Right ventricle myocardium superior (tissue), 1 donor: ENCODE results near the gene C6. TPM values are rescaled to one million over a fixed set of nuclear protein-coding genes. Genes with fewer than 3 reads are reported as not detected.
"Not testable (repeated sequence)": the region's sequence is repeated elsewhere in the genome, so short reads cannot be mapped to it uniquely, and the experiment has no call there.

Experiments
- ATAC-seq: fragments of 200-7000 bp; cut with Tn5 transposase; one replicate; pipeline ENCODE4 v1.9.1; 2020; ENCODE audit warnings: mild to moderate bottlenecking; ENCODE audit not compliant: poor library complexity
- DNase-seq: peaks from one replicate; pipeline ENCODE4 v3.0.0-alpha.2; 2020
- intact Hi-C: fragments of 100-400 bp; cut with DNase I; formaldehyde crosslinking; loops from one replicate; pipeline ENCODE4 v1.11.2; 2022
- total RNA-seq: library from RNA; stranded (reverse); fragmentation: NEBNext Ultra II Directional; extraction: Animal tissue kit (Norgen Biotek cat#: 25700); gene quantifications from one replicate; pipeline ENCODE4 v1.2.1, GENCODE V29; 2021
- donor health status: DM: no; HTN: yes; CAD: no; lungs with severe emphysema.

Gene C6
- total RNA-seq, 1 donor from 2014 or later: 90.3 TPM

- ATAC-seq: no peak
- intact Hi-C loops: no loop called here
Observed at GRCh38 chr5:41203033-41203432, 10.3 kb downstream of the C6 start.

GRCh38 chr5:41201082-41201772, 12.1 kb downstream of the C6 start:
- no peak for DNase-seq
- intact Hi-C loops: no loop called here
- no peak for ATAC-seq

More at GRCh38 chr5:41203033-41203432, 10.3 kb downstream of the C6 start:
- DNase-seq: no peak

- ATAC-seq: no peak
- DNase-seq: no peak
- intact Hi-C loops: no loop called here
Observed at GRCh38 chr5:41200506-41200905, 12.8 kb downstream of the C6 start.

GRCh38 chr5:41199660-41200059, 13.7 kb downstream of the C6 start:
- ATAC-seq: peak; percentile 65

GRCh38 chr5:41196197-41196596, 17.1 kb downstream of the C6 start:
- intact Hi-C loops: loop anchor here (10.0 kb wide), 1 partner anchor 329 kb away; no protein-coding TSS in a partner anchor
- ATAC-seq (no peak), DNase-seq (no peak)

More at GRCh38 chr5:41199660-41200059, 13.7 kb downstream of the C6 start:
- intact Hi-C loops: loop anchor here (10.0 kb wide), 1 partner anchor 325 kb away; no protein-coding TSS in a partner anchor
- no peak for DNase-seq

- ATAC-seq: no peak
- DNase-seq: no peak
- intact Hi-C loops: loop anchor here (10.0 kb wide), 1 partner anchor 330 kb away; no protein-coding TSS in a partner anchor
Observed at GRCh38 chr5:41195228-41195627, 18.1 kb downstream of the C6 start.

- intact Hi-C loops: loop anchor here (10.0 kb wide), 1 partner anchor 330 kb away; no protein-coding TSS in a partner anchor
- no peak for DNase-seq
Observed at GRCh38 chr5:41194339-41194738, 19.0 kb downstream of the C6 start.

GRCh38 chr5:41193456-41194205, 19.7 kb downstream of the C6 start:
- intact Hi-C loops: loop anchor here (10.0 kb wide), 1 partner anchor 331 kb away; no protein-coding TSS in a partner anchor
- DNase-seq: peak; percentile 99
- peak; percentile 98 for ATAC-seq

More at GRCh38 chr5:41194339-41194738, 19.0 kb downstream of the C6 start:
- ATAC-seq: peak; percentile 10

GRCh38 chr5:41191249-41191648, 22.1 kb downstream of the C6 start:
- ATAC-seq (no peak), DNase-seq (no peak)
- intact Hi-C loops: loop anchor here (10.0 kb wide), 1 partner anchor 334 kb away; no protein-coding TSS in a partner anchor

GRCh38 chr5:41186143-41186542, 27.2 kb downstream of the C6 start:
- DNase-seq: no peak
- intact Hi-C loops: no loop called here
- peak; percentile 53 for ATAC-seq

- DNase-seq, intact Hi-C loops: not testable (repeated sequence)
- ATAC-seq: peak; percentile 35
Observed at GRCh38 chr5:41183331-41183730, 30.0 kb downstream of the C6 start.

- ATAC-seq (no peak), DNase-seq (no peak)
- intact Hi-C loops: no loop called here
Observed at GRCh38 chr5:41182666-41183065, 30.7 kb downstream of the C6 start.

- DNase-seq (no peak), ATAC-seq (peak; percentile 20)
- intact Hi-C loops: no loop called here
Observed at GRCh38 chr5:41181691-41182564, 31.4 kb downstream of the C6 start.

GRCh38 chr5:41176952-41177351, 36.4 kb downstream of the C6 start:
- DNase-seq: no peak
- peak; percentile 71 for ATAC-seq
- intact Hi-C loops: no loop called here

GRCh38 chr5:41172012-41172411, 41.3 kb downstream of the C6 start:
- intact Hi-C loops: no loop called here
- no peak for ATAC-seq

GRCh38 chr5:41161271-41161670, 52.1 kb downstream of the C6 start:
- intact Hi-C loops: no loop called here
- no peak for ATAC-seq
- no peak for DNase-seq

More at GRCh38 chr5:41172012-41172411, 41.3 kb downstream of the C6 start:
- DNase-seq: no peak

- intact Hi-C loops: no loop called here
- DNase-seq (no peak), ATAC-seq (no peak)
Observed at GRCh38 chr5:41157272-41157894, 55.9 kb downstream of the C6 start.

GRCh38 chr5:41156739-41157138, 56.6 kb downstream of the C6 start:
- ATAC-seq: no peak
- DNase-seq: no peak
- intact Hi-C loops: no loop called here
